Activated CD8-positive, alpha-beta memory T cell treated with anti-CD3 and anti-CD28 coated beads, Interleukin-2, amount 50 U/mL, for 24 hours (primary cell): ENCODE data around the gene HS6ST3.
"Not testable (repeated sequence)": the region's sequence is repeated elsewhere in the genome, so short reads cannot be mapped to it uniquely, and the experiment has no call there.

ENCODE experiments used
- DNase-seq: peaks from one replicate; pipeline ENCODE4 v3.0.0-alpha.2; 2020; ENCODE audit errors: extremely low read depth

The HS6ST3 gene

DNA sequence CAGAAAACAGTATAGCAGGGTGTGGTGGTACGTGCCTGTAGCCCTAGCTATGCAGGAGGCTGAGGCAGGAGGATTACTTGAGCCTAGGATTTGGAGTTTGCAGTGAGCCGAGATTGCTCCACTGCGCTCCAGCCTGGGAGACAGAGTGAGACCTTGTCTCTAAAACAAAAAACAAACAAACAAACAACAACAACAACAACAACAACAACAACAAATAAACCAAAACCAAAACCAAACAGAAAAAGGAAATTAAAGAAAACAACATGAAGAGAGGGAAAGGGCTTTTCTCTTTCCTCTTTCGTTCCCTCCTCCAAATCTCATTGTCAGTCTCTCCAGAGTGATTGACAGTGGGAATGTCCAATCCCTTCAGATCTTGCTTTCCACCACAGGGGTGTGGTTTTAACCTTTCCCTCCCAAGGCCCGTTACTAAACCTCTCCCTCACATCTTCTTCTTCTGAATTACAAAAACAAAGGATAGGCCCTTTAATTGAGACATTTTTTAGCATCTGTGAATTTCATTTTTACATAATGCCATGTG is 341.2 kb downstream of the HS6ST3 start:
- no peak for DNase-seq

DNA sequence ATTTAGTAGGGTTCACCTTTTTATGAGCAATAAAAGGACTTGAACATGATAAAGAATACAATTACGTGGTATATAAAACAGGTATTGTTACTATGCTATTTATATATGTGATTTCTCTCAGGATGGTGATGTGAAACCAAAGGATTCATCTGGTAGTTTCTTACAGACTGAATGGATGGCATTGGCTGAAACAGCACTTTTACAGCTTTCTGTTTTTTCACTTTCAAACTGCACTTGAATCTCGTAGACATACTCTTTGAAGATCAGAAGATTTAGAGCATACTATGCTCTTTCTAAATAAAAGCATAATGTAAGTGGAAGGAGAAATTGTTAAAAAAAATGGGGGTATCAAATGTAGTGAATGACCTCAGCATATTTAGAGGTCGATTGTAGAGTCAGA is 354.8 kb downstream of the HS6ST3 start:
- no peak for DNase-seq

DNA sequence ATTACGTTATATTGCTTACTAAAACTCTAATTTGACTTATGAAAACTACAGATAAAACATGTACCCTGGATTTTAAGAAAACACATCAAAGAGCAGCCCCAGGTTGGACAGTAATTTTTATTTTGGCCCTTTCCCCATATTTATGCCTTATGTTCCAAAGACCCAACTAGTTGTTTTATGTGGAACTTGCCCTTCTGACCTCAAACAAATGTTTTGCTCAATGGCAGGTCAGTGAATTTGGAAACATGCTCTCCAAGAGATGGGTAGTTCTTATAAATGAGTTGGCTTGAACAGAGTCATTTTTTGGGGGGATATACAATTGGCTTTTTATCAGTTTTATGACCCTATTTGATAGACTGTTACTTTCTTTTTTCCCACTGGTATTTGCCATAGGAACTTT is 360.0 kb downstream of the HS6ST3 start:
- no peak for DNase-seq

- DNase-seq, result no peak
Measured at GRCh38 chr13:96450326-96451020, 360.6 kb downstream of the HS6ST3 start.

GRCh38 chr13:96454466-96454865 is 364.6 kb downstream of the HS6ST3 start:
- no peak for DNase-seq

DNA sequence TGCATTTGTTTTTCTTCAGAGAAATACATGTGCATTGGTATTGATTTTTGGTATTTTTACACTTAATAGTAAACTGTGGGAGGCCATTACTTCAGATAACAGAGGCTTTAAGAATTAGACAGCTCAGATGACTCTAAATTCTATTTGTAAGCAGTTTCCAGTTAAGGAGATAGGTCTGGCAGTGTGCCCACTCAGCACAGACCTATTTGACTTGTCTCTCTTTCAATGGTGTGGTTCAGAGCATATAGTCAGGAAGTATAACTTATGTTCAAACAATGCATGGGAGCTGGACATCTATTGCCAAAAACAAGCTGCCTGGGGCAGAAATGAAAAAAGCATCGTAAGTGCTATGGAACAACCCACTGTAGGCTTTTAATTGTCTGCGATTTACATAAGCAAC is 370.7 kb downstream of the HS6ST3 start:
- no peak for DNase-seq

- no peak for DNase-seq
Measured at GRCh38 chr13:96473526-96474180, 383.7 kb downstream of the HS6ST3 start.

GRCh38 chr13:96474181-96474557 is 384.3 kb downstream of the HS6ST3 start:
- DNase-seq, result no peak

DNA sequence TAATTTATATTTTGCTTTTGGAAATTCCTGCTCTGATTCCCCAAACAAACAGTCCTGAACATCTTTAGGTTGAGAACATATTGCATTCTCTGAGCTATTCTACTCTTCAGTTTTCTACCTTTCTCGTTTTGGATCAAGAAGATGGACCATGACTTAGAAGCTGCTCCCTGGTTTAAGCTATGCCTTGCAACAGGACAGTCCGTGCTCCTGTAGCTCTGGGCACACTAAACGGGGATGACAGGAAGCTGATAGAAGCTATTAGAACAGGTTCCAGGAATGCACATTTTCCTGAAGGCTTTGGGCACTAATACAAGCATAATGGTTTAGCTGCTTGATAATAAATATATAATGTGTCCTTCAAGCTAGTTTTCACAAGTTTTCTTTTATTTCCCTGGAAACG is 385.2 kb downstream of the HS6ST3 start:
- DNase-seq, result no peak

- DNase-seq, result no peak
Measured at GRCh38 chr13:96481482-96481881, 391.6 kb downstream of the HS6ST3 start.

DNA sequence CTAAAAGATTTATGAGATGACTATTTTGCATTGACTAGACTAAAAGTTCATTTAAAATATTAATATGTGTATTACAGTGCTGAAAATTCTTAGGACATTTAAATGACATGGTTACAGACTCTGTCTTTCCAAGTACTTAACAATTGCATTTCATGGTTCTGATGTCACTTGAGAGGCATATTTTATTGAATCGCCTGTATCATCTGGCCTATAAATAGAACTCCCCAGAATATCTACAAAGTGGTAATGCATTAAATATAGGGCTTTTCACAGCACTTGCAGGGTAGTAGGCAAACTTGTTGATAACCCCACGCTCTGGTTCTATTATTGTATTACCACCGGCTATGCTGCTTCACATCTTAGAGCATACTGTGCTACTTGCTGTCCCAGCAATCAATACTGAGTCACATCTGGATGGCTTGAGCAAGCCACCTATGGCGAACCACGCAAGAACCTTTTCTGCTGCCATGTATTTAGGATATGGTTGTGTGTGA is 400.6 kb downstream of the HS6ST3 start:
- no peak for DNase-seq

GRCh38 chr13:96491103-96491502 is 401.2 kb downstream of the HS6ST3 start:
- DNase-seq, result no peak

- no peak for DNase-seq
Measured at GRCh38 chr13:96492766-96493165, 402.9 kb downstream of the HS6ST3 start.

DNA sequence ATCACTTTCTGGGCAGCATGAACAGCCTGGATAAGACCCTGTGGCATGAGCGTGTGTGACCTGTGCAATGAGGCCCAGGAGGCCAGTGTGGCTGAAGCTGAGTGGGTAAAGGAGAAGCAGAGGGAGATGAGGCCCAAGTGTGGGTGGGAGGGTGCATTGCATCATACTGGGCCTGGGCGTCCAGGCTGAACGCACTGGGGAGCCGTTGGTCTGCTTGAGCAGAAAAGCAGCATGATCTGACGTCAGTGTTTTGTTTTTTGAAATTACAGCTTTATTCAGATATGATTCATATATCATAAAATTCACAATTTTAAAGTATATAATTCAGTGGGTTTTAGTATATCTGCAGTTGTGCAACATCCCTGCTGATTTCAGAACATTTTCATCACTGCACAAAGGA is 409.7 kb downstream of the HS6ST3 start:
- no peak for DNase-seq

DNA sequence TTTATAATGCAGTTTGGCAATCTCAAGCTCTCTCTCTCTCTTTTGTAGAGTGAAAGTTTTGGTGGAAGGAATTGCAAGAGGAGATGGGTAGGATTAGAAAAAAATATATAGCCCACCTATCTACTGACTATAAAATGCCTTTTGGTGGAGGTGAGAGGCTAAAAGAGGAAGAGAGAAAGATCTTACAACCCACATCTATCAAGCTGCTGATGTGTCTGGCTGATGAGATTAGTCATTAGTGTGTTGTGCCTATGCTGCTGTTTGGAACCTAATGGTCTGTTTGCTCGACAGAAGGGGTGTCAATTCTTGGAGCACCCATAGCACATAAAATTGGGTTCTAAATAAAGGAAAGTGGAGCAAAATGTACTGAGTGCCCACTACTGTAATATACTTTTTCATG is 411.0 kb downstream of the HS6ST3 start:
- no peak for DNase-seq

- no peak for DNase-seq
Measured at GRCh38 chr13:96503481-96503880, 413.6 kb downstream of the HS6ST3 start.

DNA sequence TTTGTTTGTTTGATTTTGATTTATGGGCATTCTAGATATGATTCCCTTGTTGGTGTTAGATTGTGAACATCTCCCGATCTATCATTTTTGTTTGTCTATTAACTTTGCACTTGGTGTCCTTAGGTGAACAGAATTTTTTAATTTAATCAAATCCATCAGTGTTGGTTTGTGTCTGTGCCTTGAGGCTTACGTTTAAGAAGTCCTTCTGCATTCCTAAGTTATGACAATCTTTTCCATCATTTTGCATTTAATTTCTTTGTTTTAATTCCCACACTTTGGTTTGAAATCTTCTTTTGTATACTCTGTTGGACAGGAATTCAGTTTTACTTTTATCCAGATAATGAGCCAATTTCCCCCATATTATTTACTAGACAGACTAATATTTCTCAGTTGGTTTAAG is 421.7 kb downstream of the HS6ST3 start:
- DNase-seq, result no peak

DNA sequence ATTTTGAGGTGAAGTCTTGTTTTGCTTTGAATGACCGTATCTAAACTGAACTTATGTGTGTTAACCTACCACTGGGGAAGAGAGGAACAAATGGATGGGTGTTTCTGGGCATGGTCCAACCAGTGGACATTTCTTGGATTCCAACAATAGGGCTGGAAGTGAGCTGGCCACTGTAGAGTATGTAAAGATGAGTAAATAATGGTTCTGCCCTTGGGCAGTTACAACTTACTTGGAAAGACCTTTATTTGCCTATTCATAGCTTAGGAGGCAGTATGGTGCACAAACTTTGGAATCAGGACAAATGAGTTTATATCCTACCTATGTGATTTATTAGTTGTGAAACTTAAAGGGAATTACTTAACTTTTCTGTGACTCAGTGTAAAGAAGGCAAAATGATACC is 429.5 kb downstream of the HS6ST3 start:
- DNase-seq, result no peak

GRCh38 chr13:96524398-96525020 is 434.6 kb downstream of the HS6ST3 start:
- DNase-seq, result not testable (repeated sequence)

DNA sequence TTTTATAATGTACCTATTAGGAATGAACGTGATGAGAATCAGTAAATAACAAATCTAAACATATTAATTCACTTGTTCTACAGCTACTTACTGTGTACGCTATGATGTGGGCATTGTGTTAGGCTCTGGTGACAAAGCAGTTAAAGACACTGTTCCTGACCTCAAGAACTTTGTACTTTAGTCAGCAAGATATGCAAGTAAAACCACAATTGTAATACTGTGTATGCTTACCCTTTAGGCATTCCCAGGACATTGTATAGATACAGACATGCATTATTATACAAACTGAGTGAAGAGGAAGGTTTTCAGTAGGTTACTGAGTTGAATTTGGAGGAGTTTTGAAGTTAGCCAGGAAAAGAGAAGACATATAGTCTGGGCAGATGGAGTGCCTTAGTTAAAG is 435.8 kb downstream of the HS6ST3 start:
- no peak for DNase-seq

- DNase-seq, result no peak
Measured at GRCh38 chr13:96527497-96527896, 437.6 kb downstream of the HS6ST3 start.

DNA sequence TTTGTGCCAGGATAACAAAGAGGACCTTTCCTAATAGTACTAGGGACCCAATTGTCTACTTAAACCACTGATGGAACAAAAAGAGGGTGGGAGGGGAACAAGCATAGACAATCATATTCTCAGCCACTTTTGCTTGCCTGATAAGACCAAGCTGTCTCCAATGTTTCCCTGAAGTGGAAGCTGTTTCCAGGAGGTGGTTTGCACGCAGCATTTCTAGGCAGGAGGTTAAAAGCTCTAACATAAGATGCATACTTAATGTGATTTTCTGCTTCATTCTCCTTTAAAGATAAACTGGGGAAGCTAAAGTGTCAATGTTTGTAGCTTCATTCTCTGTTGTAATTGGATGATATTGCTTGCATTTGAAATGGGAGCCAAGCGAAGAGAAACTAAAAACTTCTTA is 442.9 kb downstream of the HS6ST3 start:
- DNase-seq, result no peak

GRCh38 chr13:96533408-96533807 is 443.5 kb downstream of the HS6ST3 start:
- DNase-seq, result no peak
